Psoas muscle (tissue), 8 donors: ENCODE results near the gene NAPA. TPM values are rescaled to one million over a fixed set of nuclear protein-coding genes. Genes with fewer than 3 reads are reported as not detected.

Source experiments
- ATAC-seq, 4 donors: fragments of 200-7000 bp; cut with Tn5 transposase; one replicate each; pipeline ENCODE4 v1.9.1; 2020; ENCODE audit warnings: moderate library complexity in 3 of 4, mild to moderate bottlenecking in 2 of 4
- DNase-seq, 2 donors: peaks; one replicate each; pipeline ENCODE4 v3.0.0-alpha.2; 2020
- H3K27ac ChIP-seq: fragments of 200-600 bp; one replicate; pipeline ENCODE4 v1.8.0; 2022
- H3K27me3 ChIP-seq, 3 donors: fragments of 200-600 bp in 1 of 3; one replicate each; pipeline versions ENCODE4 v1.6.1 to v1.8.0; 2013 to 2022; ENCODE audit warnings: low read length in 2 of 3, mild to moderate bottlenecking in 2 of 3, moderate library complexity in 1 of 3; ENCODE audit not compliant: insufficient read depth in 3 of 3
- H3K36me3 ChIP-seq, 2 donors: fragments of 200-600 bp in 1 of 2; one replicate each; pipeline versions ENCODE4 v1.6.1 to v1.8.0; 2013 to 2022; ENCODE audit warnings: low read depth in 1 of 2, mild to moderate bottlenecking in 1 of 2, moderate library complexity in 1 of 2; ENCODE audit not compliant: insufficient read depth in 1 of 2
- H3K4me1 ChIP-seq: fragments of 200-600 bp; one replicate; pipeline ENCODE4 v1.8.0; 2022
- H3K4me3 ChIP-seq: fragments of 200-600 bp; one replicate; pipeline ENCODE4 v1.8.0; 2022; ENCODE audit warnings: mild to moderate bottlenecking
- H3K9me3 ChIP-seq: fragments of 200-600 bp; one replicate; pipeline ENCODE4 v1.8.0; 2022
- WGBS, 3 donors: extraction: QIAGEN DNeasy Blood & Tissue Kit; methylation state at CpG; one replicate each; pipeline versions ENCODE4 v1.1.6 to v1.1.7; 2013; 5-methylcytosine and 5-hydroxymethylcytosine counted together
- intact Hi-C, 2 donors: fragments of 100-400 bp; cut with DNase I; formaldehyde crosslinking; loops; one replicate each; pipeline versions ENCODE4 v1.11.0 to v1.14.2; 2022
- polyA plus RNA-seq, 3 donors: library from polyadenylated mRNA; stranded (reverse); fragments of 200-250 nt; gene quantifications; one replicate each; pipeline ENCODE4 v1.2.3, GENCODE V29; 2013
- total RNA-seq, 4 donors: library from RNA; stranded (reverse); fragmentation: NEBNext Ultra II Directional in 2 of 4; extraction: Animal tissue kit (Norgen Biotek cat#: 25700) in 2 of 4; gene quantifications; one replicate each; pipeline versions ENCODE4 v1.2.1 to v1.2.4, GENCODE V29; 2021 to 2023
- TF ChIP-seq, protein P1 (sequence below): fragments of 200-600 bp; IDR thresholded peaks from one replicate; pipeline ENCODE4 v1.8.0; 2022; ENCODE audit warnings: antibody characterized with exemption
- donor health status: healthy with polysubstance abuse.
- donor health status: DM: no; HTN: no; CAD: no; lungs with moderate emphysema.
- donor health status: Bipolar disorder and iron deficiency.
- donor health status: healthy.
- donor health status: DM: yes; HTN: yes; CAD: no.
- donor health status: DM: no; HTN: no; CAD: no.
- donor health status: DM: no; HTN: no; CAD: no.
- donor health status: DM: yes; HTN: yes; CAD: no.

NAPA gene
- total and polyA plus RNA-seq, 7 donors: 103 to 182 (median 124) TPM

DNA sequence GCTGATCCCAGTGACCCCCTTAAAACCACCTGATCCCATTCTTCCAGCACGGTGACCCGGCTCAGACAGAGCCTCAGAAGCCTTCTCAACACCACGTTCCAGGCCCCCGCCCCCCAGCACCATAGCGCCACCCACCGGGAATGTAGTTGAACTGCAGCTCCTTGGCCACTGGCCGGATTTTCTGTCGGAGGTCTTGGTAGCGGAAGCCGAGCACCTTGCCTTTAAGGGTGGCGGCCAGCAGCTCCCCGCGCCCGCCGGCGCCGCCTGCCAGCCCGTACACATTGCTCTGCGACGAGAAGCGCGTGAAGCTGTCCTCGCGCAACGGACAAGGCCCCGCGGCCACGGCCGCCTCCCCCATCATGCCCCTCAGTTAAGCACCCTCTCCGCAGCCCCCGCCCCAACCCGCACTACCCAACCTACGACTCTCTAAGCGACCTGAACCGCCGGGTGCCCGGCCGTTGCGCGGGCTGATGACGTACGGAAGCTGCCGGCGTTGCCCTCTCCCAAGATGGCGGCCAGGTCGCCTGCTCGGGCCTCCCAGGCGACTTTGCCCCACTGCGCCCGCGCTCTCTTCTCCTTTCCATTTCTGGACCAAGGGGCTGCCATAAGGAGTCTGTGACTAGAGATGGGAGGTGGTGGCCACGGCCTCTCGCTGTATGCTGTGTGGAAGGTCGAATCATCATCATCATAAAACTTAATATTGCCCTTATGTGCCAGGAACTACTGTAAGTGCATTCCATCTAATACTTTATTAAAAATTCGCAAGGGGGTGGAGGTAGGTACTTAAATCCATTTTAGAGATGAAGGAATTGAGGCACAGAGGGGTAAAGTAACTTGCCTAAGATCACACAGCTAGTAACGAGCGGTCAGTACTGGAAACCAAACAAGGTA, 30.8 kb downstream of the NAPA start, which contains the start of gene KPTN:
Gene KPTN, minus strand, starts transcription at position 420 of the 891 bp plus-strand sequence. Its CDS starts 59 bp downstream, at position 361.
- peaks cover 7% of the 10 kb centered on the region for H3K4me1 ChIP-seq
- DNase-seq (peak; percentile 91 to 95), ATAC-seq (peak; percentile 89 to 94 (median 92))
- peaks cover 0 to 25% of the 10 kb centered on the region in 2 donors for H3K36me3 ChIP-seq
- WGBS, 3 donors: 2% methylated on average over 54 to 57 of the region's 57 CpGs
- no peaks in the 10 kb centered on the region for H3K9me3 ChIP-seq
- H3K27me3 ChIP-seq: no peaks in the 10 kb centered on the region
- TF ChIP-seq, protein P1, sequence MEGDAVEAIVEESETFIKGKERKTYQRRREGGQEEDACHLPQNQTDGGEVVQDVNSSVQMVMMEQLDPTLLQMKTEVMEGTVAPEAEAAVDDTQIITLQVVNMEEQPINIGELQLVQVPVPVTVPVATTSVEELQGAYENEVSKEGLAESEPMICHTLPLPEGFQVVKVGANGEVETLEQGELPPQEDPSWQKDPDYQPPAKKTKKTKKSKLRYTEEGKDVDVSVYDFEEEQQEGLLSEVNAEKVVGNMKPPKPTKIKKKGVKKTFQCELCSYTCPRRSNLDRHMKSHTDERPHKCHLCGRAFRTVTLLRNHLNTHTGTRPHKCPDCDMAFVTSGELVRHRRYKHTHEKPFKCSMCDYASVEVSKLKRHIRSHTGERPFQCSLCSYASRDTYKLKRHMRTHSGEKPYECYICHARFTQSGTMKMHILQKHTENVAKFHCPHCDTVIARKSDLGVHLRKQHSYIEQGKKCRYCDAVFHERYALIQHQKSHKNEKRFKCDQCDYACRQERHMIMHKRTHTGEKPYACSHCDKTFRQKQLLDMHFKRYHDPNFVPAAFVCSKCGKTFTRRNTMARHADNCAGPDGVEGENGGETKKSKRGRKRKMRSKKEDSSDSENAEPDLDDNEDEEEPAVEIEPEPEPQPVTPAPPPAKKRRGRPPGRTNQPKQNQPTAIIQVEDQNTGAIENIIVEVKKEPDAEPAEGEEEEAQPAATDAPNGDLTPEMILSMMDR: peak; percentile 78
- intact Hi-C loops: loop anchor here in 1 of 2 donors (5.0 kb wide), 1 partner anchor 47 kb away; no protein-coding TSS in a partner anchor
- peak within 1 kb of the TSS; percentile 92 for H3K27ac ChIP-seq
- peak within 1 kb of the TSS; percentile 66 for H3K4me3 ChIP-seq

DNA sequence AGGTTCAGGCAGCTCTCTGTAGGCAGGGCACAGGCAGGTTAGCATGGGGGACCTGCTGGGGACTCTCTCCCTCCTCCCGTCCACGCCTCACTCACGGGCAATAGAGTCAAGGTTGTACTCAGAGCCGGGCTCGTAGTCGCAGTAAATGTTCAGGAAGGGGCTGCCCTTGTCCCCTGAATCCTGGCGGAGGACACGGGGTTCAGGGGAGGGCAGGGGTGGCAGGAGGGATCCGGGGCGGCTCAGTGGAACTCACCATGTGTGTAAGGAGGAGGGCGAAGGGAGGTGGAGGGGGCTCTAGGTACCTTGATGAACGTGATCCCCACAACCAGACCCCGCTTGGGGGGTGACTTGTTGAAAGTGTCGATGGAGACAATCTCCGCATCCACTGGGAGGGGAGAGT, 31.7 kb downstream of the NAPA start:
- Histone ChIP-seq H3K27me3 (no peaks in the 10 kb centered on the region), H3K36me3 (peaks cover 0 to 19% of the 10 kb centered on the region in 2 donors), H3K9me3 (no peaks in the 10 kb centered on the region), H3K27ac (peak overlapping the region; percentile 92), H3K4me1 (peaks cover 7% of the 10 kb centered on the region), H3K4me3 (peak overlapping the region; percentile 66)
- DNase-seq: peak in 1 of 2 donors; percentile 52
- 84 to 91% (median 86%) methylated on average over 15 of the region's 15 CpGs for WGBS, 3 donors
- ATAC-seq: no peak
- TF ChIP-seq, protein P1: no peak
- intact Hi-C loops: loop anchor here in 1 of 2 donors (5.0 kb wide), 1 partner anchor 46 kb away; no protein-coding TSS in a partner anchor

DNA sequence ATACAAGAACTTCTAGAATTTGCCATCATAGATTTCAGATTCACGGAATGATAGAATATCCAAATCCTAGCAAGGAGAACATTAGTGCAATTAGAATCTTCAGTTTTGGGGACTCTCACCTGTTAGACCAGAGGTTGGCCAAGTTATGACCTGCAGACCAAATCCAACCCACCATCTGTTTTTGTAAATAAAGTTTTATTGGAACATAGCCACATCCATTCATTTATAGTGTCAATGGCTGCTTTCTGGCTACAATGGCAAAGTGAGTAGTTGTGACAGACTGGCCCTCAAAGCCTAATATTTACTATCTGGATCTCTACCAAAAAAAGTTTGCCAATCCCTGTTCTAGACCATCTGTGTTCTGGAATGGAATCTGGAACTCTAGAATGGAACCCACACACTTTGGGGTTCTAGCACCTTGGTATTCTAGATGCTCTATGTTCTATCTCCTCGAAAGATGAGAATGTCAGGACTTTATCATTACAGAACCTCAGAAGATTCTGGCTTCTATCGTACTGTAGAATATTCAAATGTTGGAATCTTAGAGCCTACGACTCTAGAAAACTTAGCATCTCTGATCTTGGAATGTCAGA, 33.3 kb downstream of the NAPA start:
- 93 to 96% (median 95%) methylated on average over 4 of the region's 4 CpGs for WGBS, 3 donors
- DNase-seq: no peak

DNA sequence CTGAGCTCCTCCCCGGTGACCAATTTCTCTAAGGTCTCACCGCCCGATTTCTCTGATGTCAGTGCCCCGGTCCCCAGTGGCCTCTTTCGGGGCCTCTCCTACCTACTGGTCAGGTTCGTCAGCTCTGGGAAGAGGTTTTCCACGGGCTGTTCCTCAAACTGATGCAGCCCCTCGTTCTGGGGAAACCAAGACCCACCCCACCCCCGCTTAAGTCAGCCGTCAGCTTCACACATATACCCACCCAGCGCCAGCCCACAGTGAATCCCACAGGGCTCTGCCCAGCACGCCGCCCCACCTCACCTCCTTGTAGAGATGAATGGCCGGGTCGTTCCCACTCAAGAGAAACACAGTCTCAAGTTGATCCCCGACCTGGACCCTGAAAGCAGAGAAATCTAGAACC, 34.2 kb downstream of the NAPA start:
- ATAC-seq: no peak
- WGBS, 3 donors: 78 to 82% (median 81%) methylated on average over 16 of the region's 16 CpGs

More for the DNA sequence above, 33.3 kb downstream of the NAPA start:
- Histone ChIP-seq H3K4me1 (peaks cover 7% of the 10 kb centered on the region), H3K4me3 (no peak overlapping the region), H3K9me3 (no peaks in the 10 kb centered on the region), H3K36me3 (peaks cover 0 to 8% of the 10 kb centered on the region in 2 donors), H3K27me3 (no peaks in the 10 kb centered on the region), H3K27ac (no peak overlapping the region)
- intact Hi-C loops: loop anchor here in 1 of 2 donors (5.0 kb wide), 1 partner anchor 44 kb away; no protein-coding TSS in a partner anchor
- TF ChIP-seq, protein P1: no peak
- no peak for ATAC-seq

More for the DNA sequence above, 34.2 kb downstream of the NAPA start:
- H3K36me3 ChIP-seq: peaks cover 0 to 5% of the 10 kb centered on the region in 2 donors
- no peak overlapping the region for H3K4me3 ChIP-seq
- peak in 1 of 2 donors; percentile 32 for DNase-seq
- H3K4me1 ChIP-seq: peaks cover 7% of the 10 kb centered on the region
- H3K9me3 ChIP-seq: no peaks in the 10 kb centered on the region
- no peak overlapping the region for H3K27ac ChIP-seq
- intact Hi-C loops: loop anchor here in 1 of 2 donors (5.0 kb wide), 1 partner anchor 43 kb away; no protein-coding TSS in a partner anchor
- H3K27me3 ChIP-seq: no peaks in the 10 kb centered on the region
- TF ChIP-seq, protein P1: no peak
